Endothelial cell of umbilical vein (primary cell): ENCODE data around the gene STUM. TPM values are rescaled to one million over a fixed set of nuclear protein-coding genes. Genes with fewer than 3 reads are reported as not detected.

ENCODE experiments used
- BruUV-seq: library from RNA; stranded (reverse); fragments of 400-500 nt; replicated peaks from 2 replicates; lab custom pipeline; 2021; lab: Mats Ljungman, UMichigan
- CTCF ChIA-PET: fragments of 300-600, 350-600 bp; sonication (Branson Sonifier 250); formaldehyde crosslinking; loops from one replicate; lab custom pipeline; 2021; ENCODE audit warnings: antibody characterized with exemption, inconsistent platforms; lab: Charles Lee
- POLR2A ChIA-PET: fragments of 300-600, 350-600 bp; sonication (Branson Sonifier 250); formaldehyde crosslinking; loops from one replicate; lab custom pipeline; 2021; ENCODE audit warnings: antibody characterized with exemption, inconsistent platforms; lab: Charles Lee
- DNase-seq: peaks from one replicate; pipeline ENCODE4 v3.0.0-alpha.2; 2011; ENCODE audit warnings: low read depth, low spot score
- FAIRE-seq: peaks from 2 replicates; lab custom pipeline; 2011; peaks lifted over from hg19 to GRCh38; lab: Jason Lieb, UNC
- H2AFZ ChIP-seq: 2 replicates; pipeline ENCODE4 v1.6.0; 2012; ENCODE audit warnings: low read depth, low read length, control low read depth, inconsistent platforms
- H3K27ac ChIP-seq: 2 replicates; pipeline ENCODE4 v1.5.1; 2011; ENCODE audit warnings: low read depth, mild to moderate bottlenecking, control low read depth, low read length, moderate library complexity; ENCODE audit not compliant: insufficient read depth
- H3K27me3 ChIP-seq, 2 experiments: 2 replicates each; pipeline versions ENCODE4 v1.6.0 to v1.6.1; 2011; ENCODE audit warnings: low read length in 2 of 2, mixed read lengths in 1 of 2; ENCODE audit not compliant: control insufficient read depth in 2 of 2, insufficient read depth in 2 of 2
- H3K36me3 ChIP-seq, 2 experiments: 2 replicates in 1 of 2; 3 replicates in 1 of 2; pipeline ENCODE4 v1.5.1; 2011; ENCODE audit warnings: low read length in 2 of 2, mild to moderate bottlenecking in 1 of 2, moderate library complexity in 1 of 2; ENCODE audit not compliant: control insufficient read depth in 2 of 2, insufficient read depth in 2 of 2; ENCODE audit errors: extremely low read depth in 1 of 2
- H3K4me1 ChIP-seq: 3 replicates; pipeline ENCODE4 v1.5.1; 2011; ENCODE audit warnings: mild to moderate bottlenecking, low read length; ENCODE audit not compliant: control insufficient read depth, insufficient read depth; ENCODE audit errors: extremely low read depth
- H3K4me2 ChIP-seq: 2 replicates; pipeline ENCODE4 v1.6.1; 2011; ENCODE audit warnings: low read length, control low read depth, mixed read lengths; ENCODE audit not compliant: insufficient read depth
- H3K4me3 ChIP-seq, 3 experiments: fragments of 200-600 bp in 1 of 3; sonication (generic), shearing (Covaris generic) in 1 of 3; replicated peaks in 1 of 3; 2 replicates each; pipeline ENCODE4 v1.5.1; 2011 to 2016; ENCODE audit warnings: control low read depth in 3 of 3, low read length in 3 of 3, mild to moderate bottlenecking in 2 of 3, inconsistent platforms in 1 of 3, low read depth in 1 of 3, moderate library complexity in 1 of 3; ENCODE audit not compliant: insufficient read depth in 1 of 3
- H3K79me2 ChIP-seq: 2 replicates; pipeline ENCODE4 v1.6.0; 2012; ENCODE audit warnings: low read length, inconsistent platforms; ENCODE audit not compliant: control insufficient read depth, insufficient read depth
- H3K9ac ChIP-seq: replicated peaks from 2 replicates; pipeline ENCODE3; 2011; ENCODE audit warnings: low read length, control low read depth; ENCODE audit not compliant: insufficient read depth; ENCODE audit errors: extremely low read depth
- H3K9me1 ChIP-seq: replicated peaks from 3 replicates; pipeline ENCODE4 v1.6.0; 2011; ENCODE audit warnings: mild to moderate bottlenecking, low read length; ENCODE audit not compliant: control insufficient read depth, insufficient read depth; ENCODE audit errors: extremely low read depth
- H3K9me3 ChIP-seq: replicated peaks from 2 replicates; pipeline ENCODE4 v1.5.1; 2012; ENCODE audit warnings: low read length, inconsistent platforms; ENCODE audit not compliant: control insufficient read depth, insufficient read depth
- H4K20me1 ChIP-seq: replicated peaks from 2 replicates; pipeline ENCODE3; 2011; ENCODE audit warnings: mild to moderate bottlenecking, low read length; ENCODE audit not compliant: control insufficient read depth, insufficient read depth; ENCODE audit errors: extremely low read depth
- CTCF ChIP-seq, 2 donors: IDR thresholded peaks; 1 replicate in 1 of 2; 2 replicates in 1 of 2; pipeline ENCODE4 v1.5.1; 2011; ENCODE audit warnings: low read length in 2 of 2, mild to moderate bottlenecking in 2 of 2, moderate library complexity in 2 of 2, control low read depth in 1 of 2, inconsistent platforms in 1 of 2, low read depth in 1 of 2; ENCODE audit not compliant: insufficient read depth in 1 of 2; ENCODE audit errors: extremely low read depth in 1 of 2
- EZH2 ChIP-seq: IDR thresholded peaks from 2 replicates; pipeline ENCODE4 v1.6.1; 2012; ENCODE audit warnings: borderline replicate concordance, low read depth, mild to moderate bottlenecking, moderate library complexity, low read length, inconsistent platforms; ENCODE audit not compliant: severe bottlenecking
- FOS ChIP-seq: IDR thresholded peaks from 2 replicates; pipeline ENCODE4 v1.6.1; 2011; ENCODE audit warnings: mild to moderate bottlenecking, low read length, moderate library complexity, borderline replicate concordance; ENCODE audit not compliant: insufficient read depth
- GATA2 ChIP-seq: IDR thresholded peaks from 2 replicates; pipeline ENCODE4 v1.7.0; 2011; ENCODE audit warnings: low read depth, mild to moderate bottlenecking, moderate library complexity, mixed read lengths, low read length; ENCODE audit not compliant: insufficient read length, insufficient read depth
- JUN ChIP-seq: IDR thresholded peaks from 2 replicates; pipeline ENCODE4 v1.6.1; 2011; ENCODE audit warnings: borderline replicate concordance, low read depth; ENCODE audit not compliant: insufficient read length, insufficient read depth
- MAX ChIP-seq: IDR thresholded peaks from 2 replicates; pipeline ENCODE4 v1.6.1; 2011; ENCODE audit not compliant: insufficient read depth, insufficient read length
- MYC ChIP-seq: IDR thresholded peaks from one replicate; pipeline ENCODE4 v1.6.1; 2011; ENCODE audit warnings: mild to moderate bottlenecking, low read depth, low read length
- POLR2A ChIP-seq: IDR thresholded peaks from 2 replicates; pipeline ENCODE4 v1.6.1; 2012; ENCODE audit warnings: low read depth, mild to moderate bottlenecking, control low read depth, low read length
- POLR2AphosphoS5 ChIP-seq: IDR thresholded peaks from 2 replicates; pipeline ENCODE4 v1.6.1; 2012; ENCODE audit warnings: low read depth, mild to moderate bottlenecking, control low read depth, low read length, moderate library complexity; ENCODE audit not compliant: insufficient read depth
- dilution Hi-C: fragments of 300-500 bp; cut with MboI; formaldehyde crosslinking; loops from one replicate; pipeline ENCODE4 v1.15.0; 2019; ENCODE audit warnings: low sequenced_read_pairs; ENCODE audit not compliant: extremely low pct_ligation_motif_present
- intact Hi-C: fragments of 100-400 bp; cut with micrococcal nuclease; formaldehyde crosslinking; loops from one replicate; pipeline ENCODE4 v1.10.0; 2022
- polyA plus RNA-seq, 4 experiments: library from polyadenylated mRNA; depleted of rRNA in 3 of 4; stranded (reverse) in 3 of 4; unstranded in 1 of 4; fragments of >200 nt; gene quantifications; 2 replicates each; pipeline versions ENCODE4 v1.2.1 to v1.2.3, GENCODE V29; 2011 to 2012; ENCODE audit warnings: missing spikeins in 1 of 4
- total RNA-seq: library from RNA; stranded (reverse); gene quantifications from 2 replicates; pipeline ENCODE4 v1.2.3, GENCODE V29; 2021

STUM gene
- total and polyA plus RNA-seq, 2 donors (not counting 3 experiments of a cell fraction or from before 2014, with no cell fraction given) = not detected

GRCh38 chr1:226511296-226511695, 37.3 kb upstream of the STUM start:
- no peaks in the 10 kb centered on the region for H3K79me2 ChIP-seq

More at GRCh38 chr1:226511296-226511695, 37.3 kb upstream of the STUM start:
- ChIA-PET POLR2A (no interaction called here), CTCF (no interaction called here)
- no peak overlapping the region for H3K27ac ChIP-seq
- no peak overlapping the region for H3K4me2 ChIP-seq
- no peak overlapping the region for H2AFZ ChIP-seq
- BruUV-seq = no TSS peak
- no peaks in the 10 kb centered on the region for H3K4me1 ChIP-seq
- peaks cover 5 to 11% of the 10 kb centered on the region in 2 experiments for H3K27me3 ChIP-seq
- H3K9me1 ChIP-seq = no peaks in the 10 kb centered on the region
- no peaks in the 10 kb centered on the region for H3K36me3 ChIP-seq
- DNase-seq (no peak), FAIRE-seq (no peak)
- H4K20me1 ChIP-seq = no peaks in the 10 kb centered on the region
- intact Hi-C loops (no loop called here), dilution Hi-C loops (no loop called here)
- no peak overlapping the region for H3K9ac ChIP-seq
- TF ChIP-seq JUN (no peak), CTCF (IDR thresholded peaks at IDR 0.05; ENCODE audit: extremely low read depth in 1 of 2, insufficient read depth in 1 of 2, low read depth in 1 of 2, low read length in 2 of 2) (no peak), MAX (no peak), GATA2 (no peak), POLR2AphosphoS5 (no peak), FOS (no peak), EZH2 (no peak), MYC (no peak), POLR2A (no peak)
- H3K9me3 ChIP-seq = no peaks in the 10 kb centered on the region
- H3K4me3 ChIP-seq = no peak overlapping the region
